Measurements from ENCODE around the gene RTN4R. TPM values are rescaled to one million over a fixed set of nuclear protein-coding genes. Genes with fewer than 3 reads are reported as not detected.

RTN4R gene
- total RNA-seq, 1 donor from 2014 or later, result 2.9 TPM

- no peak overlapping the region for H3K4me3 Mint-ChIP-seq (ENCODE audit: unreplicated experiment)
- no peak overlapping the region for H3K9ac ChIP-seq (ENCODE audit: low read length)
- H3K36me3 ChIP-seq (ENCODE audit: insufficient read depth, low read length), result no peaks in the 10 kb centered on the region
- H3K4me1 Mint-ChIP-seq (ENCODE audit: low read depth, unreplicated experiment), result no peaks in the 10 kb centered on the region
- FAIRE-seq, result no peak
- H3K9me3 Mint-ChIP-seq (ENCODE audit: unreplicated experiment), result no peaks in the 10 kb centered on the region
- peaks cover 12% of the 10 kb centered on the region for H3K4me1 ChIP-seq (ENCODE audit: insufficient read depth, low read length)
- no peaks in the 10 kb centered on the region for H3K79me2 ChIP-seq (ENCODE audit: insufficient read depth, low read length)
- H3K27me3 Mint-ChIP-seq (ENCODE audit: low read depth, unreplicated experiment), result peaks cover 18% of the 10 kb centered on the region
- peak overlapping the region; percentile 15 for H3K4me2 ChIP-seq (ENCODE audit: low read length)
- TF ChIP-seq EZH2 (IDR thresholded peaks at IDR 0.05; ENCODE audit: insufficient read depth, low read length) (no peak), CTCF (IDR thresholded peaks at IDR 0.05; ENCODE audit: insufficient read depth, low read depth, low read length) (no peak)
- no peaks in the 10 kb centered on the region for H4K20me1 ChIP-seq (ENCODE audit: insufficient read depth, low read length)
- no peak for DNase-seq (ENCODE audit: low read depth)
- H3K27ac Mint-ChIP-seq (ENCODE audit: unreplicated experiment), result no peak overlapping the region
- no peaks in the 10 kb centered on the region for H3K9me3 ChIP-seq (ENCODE audit: insufficient read depth, low read depth, low read length)
- peak overlapping the region; percentile 56 for H2AFZ ChIP-seq (ENCODE audit: low read depth, low read length)
- no peaks in the 10 kb centered on the region for H3K36me3 Mint-ChIP-seq (ENCODE audit: low read depth, unreplicated experiment)
- no peak overlapping the region for H3K27ac ChIP-seq (ENCODE audit: low read depth, low read length)
- H3K4me3 ChIP-seq (ENCODE audit: insufficient read depth, low read depth, low read length), result no peak overlapping the region
- H3K27me3 ChIP-seq (ENCODE audit: insufficient read depth, low read length), result no peaks in the 10 kb centered on the region
Measured at GRCh38 chr22:20211409-20211996, 56.6 kb downstream of the RTN4R start.

DNA sequence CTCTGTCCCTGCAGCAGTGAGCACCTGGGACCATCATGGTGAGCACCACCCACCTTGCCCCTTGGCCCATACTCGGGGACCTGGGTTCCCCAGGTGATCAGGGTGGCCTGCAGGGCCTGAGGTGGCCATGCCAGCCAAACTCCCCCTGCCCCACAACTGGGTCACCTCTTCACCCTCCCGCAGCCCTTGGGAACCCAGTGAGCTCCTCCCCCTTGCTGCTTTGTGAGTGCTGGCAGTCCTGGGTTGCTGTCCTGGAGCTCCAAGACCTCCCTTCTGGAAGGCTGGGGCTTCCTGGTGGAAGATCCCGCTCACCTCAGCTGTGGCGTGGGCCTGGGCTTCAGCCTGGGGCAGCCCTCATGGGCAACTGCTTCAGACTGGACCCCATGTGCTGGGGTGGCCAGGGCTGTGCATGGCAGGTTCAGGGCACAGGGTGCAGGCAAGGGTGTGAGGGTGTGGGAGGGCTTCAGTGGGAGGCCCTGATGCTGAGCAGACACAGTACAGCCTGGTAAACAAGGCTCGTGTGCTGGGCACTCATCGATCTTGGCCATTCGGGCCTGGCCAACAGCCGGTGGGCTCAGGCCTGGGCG, 57.6 kb downstream of the RTN4R start:
- peaks cover 4% of the 10 kb centered on the region for H3K4me1 Mint-ChIP-seq (ENCODE audit: low read depth, unreplicated experiment)
- no peak overlapping the region for H3K4me2 ChIP-seq (ENCODE audit: low read length)
- DNase-seq (ENCODE audit: low read depth), result no peak
- no peak overlapping the region for H3K9ac ChIP-seq (ENCODE audit: low read length)
- no peak overlapping the region for H3K4me3 ChIP-seq (ENCODE audit: insufficient read depth, low read depth, low read length)
- peaks cover 18% of the 10 kb centered on the region for H3K27me3 Mint-ChIP-seq (ENCODE audit: low read depth, unreplicated experiment)
- no peak for TF ChIP-seq CTCF (IDR thresholded peaks at IDR 0.05; ENCODE audit: insufficient read depth, low read depth, low read length)
- no peak for TF ChIP-seq EZH2 (IDR thresholded peaks at IDR 0.05; ENCODE audit: insufficient read depth, low read length)
- H3K4me1 ChIP-seq (ENCODE audit: insufficient read depth, low read length), result peaks cover 20% of the 10 kb centered on the region
- H3K9me3 ChIP-seq (ENCODE audit: insufficient read depth, low read depth, low read length), result no peaks in the 10 kb centered on the region
- H3K36me3 Mint-ChIP-seq (ENCODE audit: low read depth, unreplicated experiment), result no peaks in the 10 kb centered on the region
- FAIRE-seq, result no peak
- H3K9me3 Mint-ChIP-seq (ENCODE audit: unreplicated experiment), result no peaks in the 10 kb centered on the region
- no peaks in the 10 kb centered on the region for H4K20me1 ChIP-seq (ENCODE audit: insufficient read depth, low read length)
- H2AFZ ChIP-seq (ENCODE audit: low read depth, low read length), result no peak overlapping the region
- H3K27ac Mint-ChIP-seq (ENCODE audit: unreplicated experiment), result no peak overlapping the region
- no peaks in the 10 kb centered on the region for H3K27me3 ChIP-seq (ENCODE audit: insufficient read depth, low read length)
- H3K4me3 Mint-ChIP-seq (ENCODE audit: unreplicated experiment), result no peak overlapping the region
- no peaks in the 10 kb centered on the region for H3K79me2 ChIP-seq (ENCODE audit: insufficient read depth, low read length)
- no peak overlapping the region for H3K27ac ChIP-seq (ENCODE audit: low read depth, low read length)
- H3K36me3 ChIP-seq (ENCODE audit: insufficient read depth, low read length), result no peaks in the 10 kb centered on the region

DNA sequence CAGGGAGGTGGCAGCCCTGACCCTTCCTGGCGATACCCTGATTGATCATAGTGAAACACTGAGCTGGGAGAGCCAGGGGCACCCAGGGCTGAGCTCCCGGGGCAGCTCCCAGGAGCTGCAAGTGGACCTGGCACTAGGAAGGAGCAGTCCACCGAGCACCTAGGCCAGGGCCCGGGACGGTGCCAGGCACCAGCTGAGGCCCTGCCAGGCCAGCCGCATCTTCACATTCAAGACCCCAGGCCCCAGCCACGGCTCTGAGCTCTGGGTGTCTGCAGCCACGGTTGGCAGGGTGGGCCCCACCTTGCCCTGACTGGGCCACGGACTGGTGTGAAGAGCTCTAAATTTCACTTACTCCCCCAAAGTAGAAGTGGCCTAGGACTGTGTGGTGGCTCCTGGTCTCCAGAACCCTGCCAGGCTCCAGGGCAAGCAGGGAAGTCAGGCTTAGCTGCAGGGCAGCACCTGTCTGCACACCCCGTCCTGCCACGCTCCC, 58.3 kb downstream of the RTN4R start:
- Histone ChIP-seq H3K36me3 (ENCODE audit: insufficient read depth, low read length) (no peaks in the 10 kb centered on the region), H3K4me2 (ENCODE audit: low read length) (no peak overlapping the region), H3K9me3 (ENCODE audit: insufficient read depth, low read depth, low read length) (no peaks in the 10 kb centered on the region), H4K20me1 (ENCODE audit: insufficient read depth, low read length) (no peaks in the 10 kb centered on the region), H3K27me3 (ENCODE audit: insufficient read depth, low read length) (no peaks in the 10 kb centered on the region), H3K27ac (ENCODE audit: low read depth, low read length) (no peak overlapping the region), H2AFZ (ENCODE audit: low read depth, low read length) (no peak overlapping the region), H3K4me1 (ENCODE audit: insufficient read depth, low read length) (peaks cover 20% of the 10 kb centered on the region), H3K9ac (ENCODE audit: low read length) (no peak overlapping the region), H3K79me2 (ENCODE audit: insufficient read depth, low read length) (no peaks in the 10 kb centered on the region), H3K4me3 (ENCODE audit: insufficient read depth, low read depth, low read length) (no peak overlapping the region)
- DNase-seq (ENCODE audit: low read depth) (no peak), FAIRE-seq (no peak)
- H3K9me3 Mint-ChIP-seq (ENCODE audit: unreplicated experiment), result no peaks in the 10 kb centered on the region
- no peak overlapping the region for H3K4me3 Mint-ChIP-seq (ENCODE audit: unreplicated experiment)
- H3K36me3 Mint-ChIP-seq (ENCODE audit: low read depth, unreplicated experiment), result no peaks in the 10 kb centered on the region
- TF ChIP-seq CTCF (IDR thresholded peaks at IDR 0.05; ENCODE audit: insufficient read depth, low read depth, low read length), result no peak
- TF ChIP-seq EZH2 (IDR thresholded peaks at IDR 0.05; ENCODE audit: insufficient read depth, low read length), result no peak
- H3K27ac Mint-ChIP-seq (ENCODE audit: unreplicated experiment), result no peak overlapping the region
- H3K27me3 Mint-ChIP-seq (ENCODE audit: low read depth, unreplicated experiment), result peaks cover 12% of the 10 kb centered on the region
- peaks cover 4% of the 10 kb centered on the region for H3K4me1 Mint-ChIP-seq (ENCODE audit: low read depth, unreplicated experiment)
